Measurements from ENCODE around the gene ZNF765. TPM values are rescaled to one million over a fixed set of nuclear protein-coding genes. Genes with fewer than 3 reads are reported as not detected.

ZNF765 gene
- 11.4 and 11.9 TPM in 2 replicates for total RNA-seq

DNA sequence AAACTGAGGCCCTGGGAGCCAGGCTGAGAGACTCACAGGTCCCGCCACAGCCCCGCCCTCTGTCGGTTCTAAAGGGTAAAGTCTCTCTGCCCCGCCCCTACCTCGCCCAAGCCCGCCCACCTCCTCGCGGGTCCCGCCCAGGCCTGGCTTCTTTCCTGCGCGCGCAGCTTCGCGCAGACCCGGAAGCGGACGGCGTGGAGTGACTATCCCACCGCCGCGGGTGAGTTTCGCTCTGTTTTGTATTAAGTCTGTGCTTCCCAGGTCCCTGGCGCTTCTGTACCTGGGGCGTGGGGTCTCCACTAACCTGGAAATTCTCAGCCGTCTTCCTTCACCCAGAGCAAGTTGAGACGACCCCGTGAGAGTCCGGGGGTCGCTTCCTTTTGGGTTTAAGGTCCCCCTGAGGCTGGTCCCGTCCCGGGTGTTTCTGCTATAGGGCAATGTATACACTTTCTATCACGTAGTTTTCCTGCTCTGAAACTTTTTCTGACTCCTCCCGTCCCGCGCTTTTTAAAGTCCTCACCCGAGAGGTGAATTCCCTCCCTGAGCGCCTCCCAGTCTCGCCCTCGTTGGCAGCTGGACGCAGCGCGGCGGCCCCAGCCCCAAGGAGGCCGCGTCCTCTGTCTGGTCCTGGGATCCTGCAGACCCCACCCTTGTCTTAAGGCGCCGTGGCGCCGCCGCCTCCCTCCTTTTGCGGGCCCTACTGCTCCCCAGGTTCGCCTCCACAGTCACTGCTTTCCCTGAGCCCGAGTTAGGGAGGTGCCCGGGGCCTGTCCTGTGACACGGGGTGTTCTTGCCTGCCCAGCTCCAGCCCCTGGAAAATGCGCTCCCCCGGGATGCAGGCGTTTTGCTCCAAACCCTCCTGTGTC lies at the start of gene ZNF765:
Gene ZNF765, plus strand, starts transcription at position 176 of the 866 bp plus-strand sequence. CDS start 2,867 bp downstream, outside the sequence.

DNA sequence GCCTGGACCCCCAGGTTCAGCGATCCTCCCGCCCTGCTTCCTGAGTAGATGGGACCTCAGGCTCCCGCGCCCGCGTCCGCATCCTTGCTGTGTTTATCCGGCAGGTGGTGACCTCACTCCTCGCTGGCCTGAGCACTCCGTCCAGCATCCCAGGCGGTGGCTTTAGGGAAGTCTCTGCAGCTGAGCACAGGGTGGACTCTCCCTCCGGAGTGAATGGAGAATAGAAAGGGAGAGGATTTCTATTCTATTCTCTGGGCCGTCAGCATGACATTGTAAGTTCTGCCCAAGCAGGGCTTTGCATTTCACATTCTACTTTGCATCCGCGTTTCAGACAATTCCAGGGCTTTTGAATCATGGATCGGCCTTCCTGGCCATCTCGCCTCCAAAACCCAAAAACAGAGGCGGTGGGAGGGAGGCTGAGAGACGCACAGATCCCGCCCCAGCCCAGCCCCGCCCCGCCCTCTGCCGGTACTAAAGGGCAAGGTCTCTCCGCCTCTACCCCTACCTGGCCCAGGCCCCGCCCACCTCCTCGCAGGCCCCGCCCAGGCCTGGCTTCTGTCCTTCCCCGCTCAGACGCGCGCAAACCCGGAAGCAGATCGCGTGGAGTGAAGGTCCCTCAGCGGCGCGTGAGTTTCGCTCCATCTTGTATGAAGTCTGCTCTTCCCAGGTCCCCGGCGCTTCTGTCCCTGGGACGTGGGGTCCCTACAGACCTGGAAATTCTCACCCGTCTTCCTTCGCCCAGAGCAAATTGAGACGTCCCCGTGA lies 29.6 kb upstream of the ZNF765 start, which contains the start of gene ZNF525:
Gene ZNF525, plus strand, starts transcription at position 572 of the 765 bp plus-strand sequence. CDS start 6,577 bp downstream, outside the sequence.

DNA sequence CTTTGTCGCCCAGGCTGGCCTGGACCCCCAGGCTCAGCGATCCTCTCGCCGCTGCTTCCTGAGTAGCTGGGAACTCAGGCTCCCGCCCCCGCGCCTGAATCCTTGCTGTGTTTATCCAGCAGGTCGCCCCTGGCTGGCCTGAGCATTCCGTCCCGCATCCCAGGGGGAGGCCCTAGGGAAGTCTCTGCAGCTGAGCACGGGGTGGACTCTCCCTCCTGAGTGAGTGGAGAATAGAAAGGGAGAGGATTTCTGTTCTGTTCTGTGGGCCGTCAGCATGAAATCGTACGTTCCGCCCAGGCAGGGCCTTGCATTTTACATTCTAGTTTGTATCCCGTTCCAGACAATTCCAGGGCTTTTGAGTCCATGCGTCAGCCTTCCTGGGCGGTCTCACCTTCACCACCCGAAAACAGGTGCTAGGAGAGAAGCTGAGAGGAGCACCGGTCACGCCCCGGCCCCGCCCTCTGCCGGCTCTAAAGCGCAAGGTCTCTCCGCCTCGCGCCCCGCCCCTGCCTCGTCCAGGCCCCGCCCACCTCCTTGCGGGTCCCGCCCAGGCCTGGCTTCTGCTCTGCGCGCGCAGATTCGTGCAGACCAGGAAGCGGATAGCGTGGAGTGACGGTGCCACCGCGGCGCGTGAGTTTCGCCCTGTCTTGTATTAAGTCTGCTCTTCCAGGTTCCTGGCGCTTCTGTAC lies 36.6 kb downstream of the ZNF765 start, which contains the start of gene ZNF761:
Gene ZNF761, plus strand, starts transcription at position 586 of the 689 bp plus-strand sequence. CDS start 15,285 bp downstream, outside the sequence.

DNA sequence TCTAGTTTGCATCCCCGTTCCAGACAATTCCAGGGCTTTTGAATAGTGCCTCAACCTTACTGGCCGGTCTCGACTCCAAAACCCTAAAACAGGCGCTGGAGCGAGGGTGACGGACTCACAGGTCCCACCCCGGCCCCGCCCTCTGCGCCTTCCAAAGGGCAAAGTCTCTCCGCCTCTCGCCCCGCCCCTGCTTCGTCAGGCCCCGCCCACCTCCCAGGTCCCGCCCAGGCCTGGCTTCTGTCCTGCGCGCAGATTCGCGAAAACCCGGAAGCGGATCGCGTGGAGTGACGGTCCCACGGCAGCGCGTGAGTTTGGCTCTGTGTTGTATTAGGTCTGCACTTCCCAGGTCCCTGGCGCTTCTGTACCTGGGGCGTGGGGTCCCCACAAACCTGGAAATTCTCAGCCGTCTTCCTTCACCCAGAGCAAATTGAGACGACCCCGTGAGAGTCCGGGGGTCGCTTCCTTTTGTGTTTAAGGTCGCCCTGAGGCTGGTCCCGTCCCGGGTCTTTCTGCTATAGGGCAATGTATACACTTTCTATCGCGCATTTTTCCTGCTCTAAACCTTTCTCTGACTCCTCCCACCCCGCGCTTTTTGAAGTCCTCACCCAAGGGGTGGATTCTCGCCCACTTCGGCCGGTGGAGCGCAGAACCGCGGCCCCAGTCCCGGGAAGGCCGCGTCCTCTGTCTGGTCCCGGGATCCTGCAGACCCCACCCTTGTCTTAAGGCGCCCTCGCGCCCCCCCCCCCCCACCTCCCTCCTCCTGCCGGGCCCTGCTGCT lies 72.7 kb downstream of the ZNF765 start, which contains the start of gene ZNF813:
Gene ZNF813, plus strand, starts transcription at position 249 of the 778 bp plus-strand sequence. CDS start 16,090 bp downstream, outside the sequence.

Small RNAs within 50 kb of the gene (small RNA-seq; reads per million reads assigned to genes)
- gene RPL39P36: not detected

Other genes with a start within 250 kb of the ZNF765 start
- gene ZNF347, start 236.1 kb upstream of the ZNF765 start, total RNA-seq: 6.8 and 8.5 TPM in 2 replicates
- gene ZNF665, start 201.8 kb upstream of the ZNF765 start, total RNA-seq: 1.1 and 1.9 TPM in 2 replicates
- gene ZNF677, start 140.3 kb upstream of the ZNF765 start, total RNA-seq: 23.1 and 23.8 TPM in 2 replicates
- not detected in 2 replicates for gene VN1R2, start 136.9 kb upstream of the ZNF765 start, total RNA-seq
- gene VN1R4, start 127.4 kb upstream of the ZNF765 start, total RNA-seq: not detected in 2 replicates
- gene ZNF845, start 61.4 kb upstream of the ZNF765 start, total RNA-seq: 9.2 and 9.7 TPM in 2 replicates
- 5.9 and 6.7 TPM in 2 replicates for gene ZNF525, start 29.4 kb upstream of the ZNF765 start, total RNA-seq
- 11.3 and 12.5 TPM in 2 replicates for gene ZNF761, start 36.8 kb downstream of the ZNF765 start, total RNA-seq
- gene ZNF813, start 72.6 kb downstream of the ZNF765 start, total RNA-seq: 3.3 and 3.6 TPM in 2 replicates
- 8.2 and 10.2 TPM in 2 replicates for gene ZNF331, start 143.0 kb downstream of the ZNF765 start, total RNA-seq
- not detected in 2 replicates for gene DPRX, start 236.8 kb downstream of the ZNF765 start, total RNA-seq

Data from thoracic aorta endothelial cell (primary cell).